ENCODE data around the gene LY86.

The LY86 gene

DNA sequence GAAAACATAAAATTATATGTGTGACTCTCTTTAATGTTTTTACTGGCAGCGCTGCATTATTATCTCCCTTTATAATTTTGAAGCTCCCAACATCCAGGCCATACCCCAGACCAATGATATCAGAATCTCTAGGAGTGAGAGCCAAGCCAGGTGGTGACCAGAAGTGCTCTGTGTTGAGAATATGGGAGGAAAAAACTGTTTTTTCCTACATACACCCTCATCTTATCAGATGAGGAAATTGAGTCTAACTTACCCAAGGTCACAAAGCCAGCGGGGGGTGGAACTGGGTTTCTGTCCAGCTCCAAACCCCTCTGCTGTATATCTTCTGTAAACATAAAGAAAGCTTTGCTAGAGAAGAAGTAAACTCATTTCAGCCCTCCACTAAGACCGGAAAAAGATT is 42.5 kb downstream of the LY86 start:
- peaks cover 27% of the 10 kb centered on the region for H3K36me3 ChIP-seq (ENCODE audit: control insufficient read depth, low read length)
- H3K79me2 ChIP-seq (ENCODE audit: control insufficient read depth, low read length), result no peaks in the 10 kb centered on the region
- H4K20me1 ChIP-seq (ENCODE audit: control insufficient read depth, insufficient read depth, low read depth, low read length), result no peaks in the 10 kb centered on the region
- TF ChIP-seq CTCF (IDR thresholded peaks at IDR 0.05; ENCODE audit: low read depth, low read length, poor library complexity, severe bottlenecking) (no peak), EZH2phosphoT487 (IDR thresholded peaks at IDR 0.05; ENCODE audit: borderline replicate concordance, low read length) (no peak)
- no peaks in the 10 kb centered on the region for H3K9me3 ChIP-seq (ENCODE audit: control insufficient read depth, insufficient read depth, low read length)
- no peak overlapping the region for H3K4me3 ChIP-seq (ENCODE audit: low read length)
- no peaks in the 10 kb centered on the region for H3F3A ChIP-seq (ENCODE audit: control insufficient read depth, insufficient read depth)
- H3K4me1 ChIP-seq (ENCODE audit: control insufficient read depth, low read length), result no peaks in the 10 kb centered on the region
- no peaks in the 10 kb centered on the region for H3K9me2 ChIP-seq (replicated peaks; ENCODE audit: control insufficient read depth, low read length)
- H3K27me3 ChIP-seq (ENCODE audit: control insufficient read depth, low read length), result no peaks in the 10 kb centered on the region
- H3K27ac ChIP-seq (ENCODE audit: low read depth, low read length), result no peak overlapping the region
- no peak overlapping the region for H3K4me2 ChIP-seq (ENCODE audit: low read length)

DNA sequence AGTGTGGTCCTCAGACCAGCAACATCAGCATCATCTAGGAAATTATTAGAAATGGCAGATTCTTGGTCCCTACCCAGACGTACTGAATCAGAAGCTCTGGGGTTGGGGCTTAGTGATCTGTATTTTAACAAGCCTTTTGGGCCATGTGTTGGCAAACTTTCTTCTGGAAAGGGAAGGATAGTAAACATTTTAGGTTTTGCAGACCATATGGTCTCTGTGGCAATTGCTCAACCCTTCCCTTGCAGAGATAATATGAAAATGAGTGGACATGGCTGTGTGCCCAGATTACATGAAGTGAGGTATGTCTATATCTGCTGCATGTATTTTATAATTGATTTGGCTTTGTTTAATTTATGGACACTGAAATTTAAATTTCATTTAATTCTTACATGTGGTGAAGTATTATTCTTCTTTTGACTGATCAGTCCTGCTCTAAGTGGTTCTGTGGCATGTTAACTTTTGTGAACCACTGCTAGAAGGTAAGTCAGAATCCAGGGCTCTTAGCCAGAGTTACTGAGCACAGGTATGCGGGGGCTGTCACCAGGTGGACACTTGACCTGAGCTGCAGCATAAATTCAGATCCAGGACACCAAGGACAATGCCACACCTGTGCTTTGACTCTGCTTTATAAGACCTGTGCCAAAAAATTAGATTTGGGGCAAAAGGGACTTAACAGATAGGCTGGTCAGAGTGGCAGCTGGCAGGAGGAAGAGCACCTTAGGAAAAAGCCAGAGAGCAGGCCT is 43.2 kb downstream of the LY86 start:
- Histone ChIP-seq H3K27ac (ENCODE audit: low read depth, low read length) (no peak overlapping the region), H3K9me3 (ENCODE audit: control insufficient read depth, insufficient read depth, low read length) (no peaks in the 10 kb centered on the region), H3K9me2 (replicated peaks; ENCODE audit: control insufficient read depth, low read length) (no peaks in the 10 kb centered on the region), H3K4me2 (ENCODE audit: low read length) (no peak overlapping the region), H3K4me1 (ENCODE audit: control insufficient read depth, low read length) (no peaks in the 10 kb centered on the region), H3K27me3 (ENCODE audit: control insufficient read depth, low read length) (no peaks in the 10 kb centered on the region), H3F3A (ENCODE audit: control insufficient read depth, insufficient read depth) (no peaks in the 10 kb centered on the region), H3K4me3 (ENCODE audit: low read length) (no peak overlapping the region), H3K36me3 (ENCODE audit: control insufficient read depth, low read length) (peaks cover 22% of the 10 kb centered on the region), H4K20me1 (ENCODE audit: control insufficient read depth, insufficient read depth, low read depth, low read length) (no peaks in the 10 kb centered on the region), H3K79me2 (ENCODE audit: control insufficient read depth, low read length) (no peaks in the 10 kb centered on the region)
- TF ChIP-seq EZH2phosphoT487 (IDR thresholded peaks at IDR 0.05; ENCODE audit: borderline replicate concordance, low read length) (no peak), CTCF (IDR thresholded peaks at IDR 0.05; ENCODE audit: low read depth, low read length, poor library complexity, severe bottlenecking) (no peak)

DNA sequence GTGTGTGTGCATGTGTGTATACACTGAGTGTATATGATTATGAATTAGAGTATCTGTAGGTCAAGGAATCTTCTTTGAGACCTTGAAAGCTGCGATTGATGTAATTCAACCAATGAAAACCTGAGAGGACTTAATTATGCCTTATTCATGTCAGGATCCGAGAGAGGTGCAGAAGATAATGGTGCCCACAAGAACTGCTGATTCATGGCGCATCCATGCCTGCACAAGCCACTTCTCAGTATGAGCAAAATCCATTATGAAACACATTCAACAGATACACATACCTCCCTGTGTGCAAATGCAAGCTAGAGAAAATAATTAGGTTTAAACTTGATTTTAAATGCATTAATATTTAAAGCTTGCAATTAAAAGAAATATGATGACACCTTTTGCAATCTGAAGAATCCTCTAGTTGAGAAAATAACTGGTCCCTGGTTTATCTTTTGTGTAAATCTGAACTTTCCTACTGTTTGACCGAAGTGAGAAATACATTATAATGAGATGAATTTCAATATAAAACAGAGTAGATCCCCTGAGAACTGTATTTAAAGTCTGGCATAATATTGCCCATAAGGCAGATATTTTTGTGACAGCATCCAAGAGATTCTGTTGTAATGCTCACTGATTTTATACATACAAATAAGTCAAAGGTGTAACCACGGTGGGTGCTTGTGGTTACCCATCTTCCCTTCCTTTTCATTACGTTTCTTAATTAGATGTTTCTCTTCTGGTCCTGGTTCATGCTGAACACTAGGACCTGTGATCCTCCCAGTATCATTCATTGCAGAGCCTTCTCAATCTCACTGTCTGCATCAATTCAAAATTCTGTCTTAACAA is 45.6 kb downstream of the LY86 start:
- Histone ChIP-seq H3K27ac (ENCODE audit: low read depth, low read length) (no peak overlapping the region), H3K9me3 (ENCODE audit: control insufficient read depth, insufficient read depth, low read length) (no peaks in the 10 kb centered on the region), H3K36me3 (ENCODE audit: control insufficient read depth, low read length) (peaks cover 8% of the 10 kb centered on the region; the same call in 1 of the 2 replicates), H3K4me1 (ENCODE audit: control insufficient read depth, low read length) (no peaks in the 10 kb centered on the region), H4K20me1 (ENCODE audit: control insufficient read depth, insufficient read depth, low read depth, low read length) (no peaks in the 10 kb centered on the region), H3K27me3 (ENCODE audit: control insufficient read depth, low read length) (no peaks in the 10 kb centered on the region), H3K4me2 (ENCODE audit: low read length) (no peak overlapping the region), H3K4me3 (ENCODE audit: low read length) (no peak overlapping the region), H3K79me2 (ENCODE audit: control insufficient read depth, low read length) (no peaks in the 10 kb centered on the region), H3F3A (ENCODE audit: control insufficient read depth, insufficient read depth) (no peaks in the 10 kb centered on the region), H3K9me2 (replicated peaks; ENCODE audit: control insufficient read depth, low read length) (no peaks in the 10 kb centered on the region)
- TF ChIP-seq CTCF (IDR thresholded peaks at IDR 0.05; ENCODE audit: low read depth, low read length, poor library complexity, severe bottlenecking), result no peak

Measured in DOHH2 (cell line).